Measurements from ENCODE around the gene COL1A2.
A peak's percentile ranks its signal among the peaks of the same experiment; 100 is the strongest.

Gene COL1A2

GRCh38 chr7:94409200-94409948 lies 14.7 kb downstream of the COL1A2 start:
- no peak for FAIRE-seq

GRCh38 chr7:94410413-94411187 lies 15.9 kb downstream of the COL1A2 start:
- DNase-seq (ENCODE audit: insufficient read length, low spot score) (no peak), FAIRE-seq (no peak)

More at GRCh38 chr7:94409200-94409948, 14.7 kb downstream of the COL1A2 start:
- DNase-seq (ENCODE audit: insufficient read length, low spot score), result no peak

GRCh38 chr7:94411188-94411466 lies 16.4 kb downstream of the COL1A2 start:
- FAIRE-seq (no peak), DNase-seq (ENCODE audit: insufficient read length, low spot score) (no peak)

- no peak for FAIRE-seq
- no peak for DNase-seq (ENCODE audit: insufficient read length, low spot score)
Measured at GRCh38 chr7:94412762-94413322, 18.1 kb downstream of the COL1A2 start.

GRCh38 chr7:94414481-94414880 lies 19.8 kb downstream of the COL1A2 start:
- DNase-seq (ENCODE audit: insufficient read length, low spot score) (no peak), FAIRE-seq (no peak)

GRCh38 chr7:94414980-94415379 lies 20.3 kb downstream of the COL1A2 start:
- DNase-seq (ENCODE audit: insufficient read length, low spot score) (no peak), FAIRE-seq (no peak)

- FAIRE-seq (no peak), DNase-seq (ENCODE audit: insufficient read length, low spot score) (no peak)
Measured at GRCh38 chr7:94417306-94417705, 22.6 kb downstream of the COL1A2 start.

- no peak for FAIRE-seq
- DNase-seq (ENCODE audit: insufficient read length, low spot score), result no peak
Measured at GRCh38 chr7:94417901-94418300, 23.2 kb downstream of the COL1A2 start.

GRCh38 chr7:94418851-94419250 lies 24.2 kb downstream of the COL1A2 start:
- DNase-seq (ENCODE audit: insufficient read length, low spot score) (no peak), FAIRE-seq (no peak)

- FAIRE-seq (no peak), DNase-seq (ENCODE audit: insufficient read length, low spot score) (no peak)
Measured at GRCh38 chr7:94420328-94420727, 25.6 kb downstream of the COL1A2 start.

- no peak for FAIRE-seq
- no peak for DNase-seq (ENCODE audit: insufficient read length, low spot score)
Measured at GRCh38 chr7:94421681-94422080, 27.0 kb downstream of the COL1A2 start.

- DNase-seq (ENCODE audit: insufficient read length, low spot score) (no peak), FAIRE-seq (no peak)
Measured at GRCh38 chr7:94422136-94422535, 27.4 kb downstream of the COL1A2 start.

- FAIRE-seq (no peak), DNase-seq (ENCODE audit: insufficient read length, low spot score) (no peak)
Measured at GRCh38 chr7:94422827-94423460, 28.2 kb downstream of the COL1A2 start.

- DNase-seq (ENCODE audit: insufficient read length, low spot score) (peak; percentile 34), FAIRE-seq (no peak)
Measured at GRCh38 chr7:94423863-94424735, 29.4 kb downstream of the COL1A2 start.

- FAIRE-seq (no peak), DNase-seq (ENCODE audit: insufficient read length, low spot score) (no peak)
Measured at GRCh38 chr7:94425546-94425945, 30.9 kb downstream of the COL1A2 start.

GRCh38 chr7:94426980-94427875 lies 32.5 kb downstream of the COL1A2 start:
- DNase-seq (ENCODE audit: insufficient read length, low spot score), result no peak
- FAIRE-seq, result no peak

- FAIRE-seq (no peak), DNase-seq (ENCODE audit: insufficient read length, low spot score) (no peak)
Measured at GRCh38 chr7:94429153-94429552, 34.5 kb downstream of the COL1A2 start.

GRCh38 chr7:94431176-94431575 lies 36.5 kb downstream of the COL1A2 start:
- DNase-seq (ENCODE audit: insufficient read length, low spot score) (no peak), FAIRE-seq (no peak)

- no peak for DNase-seq (ENCODE audit: insufficient read length, low spot score)
- no peak for FAIRE-seq
Measured at GRCh38 chr7:94431619-94432280, 37.1 kb downstream of the COL1A2 start.
